Measurements from ENCODE around the gene CTNNA3.

GRCh38 chr10:66777665-66778064, 918.3 kb downstream of the CTNNA3 start:
- TF ChIP-seq, protein P1, sequence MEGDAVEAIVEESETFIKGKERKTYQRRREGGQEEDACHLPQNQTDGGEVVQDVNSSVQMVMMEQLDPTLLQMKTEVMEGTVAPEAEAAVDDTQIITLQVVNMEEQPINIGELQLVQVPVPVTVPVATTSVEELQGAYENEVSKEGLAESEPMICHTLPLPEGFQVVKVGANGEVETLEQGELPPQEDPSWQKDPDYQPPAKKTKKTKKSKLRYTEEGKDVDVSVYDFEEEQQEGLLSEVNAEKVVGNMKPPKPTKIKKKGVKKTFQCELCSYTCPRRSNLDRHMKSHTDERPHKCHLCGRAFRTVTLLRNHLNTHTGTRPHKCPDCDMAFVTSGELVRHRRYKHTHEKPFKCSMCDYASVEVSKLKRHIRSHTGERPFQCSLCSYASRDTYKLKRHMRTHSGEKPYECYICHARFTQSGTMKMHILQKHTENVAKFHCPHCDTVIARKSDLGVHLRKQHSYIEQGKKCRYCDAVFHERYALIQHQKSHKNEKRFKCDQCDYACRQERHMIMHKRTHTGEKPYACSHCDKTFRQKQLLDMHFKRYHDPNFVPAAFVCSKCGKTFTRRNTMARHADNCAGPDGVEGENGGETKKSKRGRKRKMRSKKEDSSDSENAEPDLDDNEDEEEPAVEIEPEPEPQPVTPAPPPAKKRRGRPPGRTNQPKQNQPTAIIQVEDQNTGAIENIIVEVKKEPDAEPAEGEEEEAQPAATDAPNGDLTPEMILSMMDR (IDR thresholded peaks at IDR 0.05 in 4 of 5, conservative IDR thresholded peaks at IDR 0.05 in 1 of 5), result no peak
- no peak for TF ChIP-seq POLR2A (IDR thresholded peaks at IDR 0.05)
